Stimulated activated CD8-positive, alpha-beta memory T cell treated with anti-CD3 and anti-CD28 coated beads, Interleukin-7, amount 100 ng/mL, for 48 hours (primary cell): ENCODE measurements around the gene INO80B.
"Not testable (repeated sequence)": the region's sequence is repeated elsewhere in the genome, so short reads cannot be mapped to it uniquely, and the experiment has no call there.

Source experiments
- DNase-seq, 2 donors: peaks; one replicate each; pipeline ENCODE4 v3.0.0-alpha.2; 2020; ENCODE audit warnings: low read depth in 1 of 2; ENCODE audit errors: extremely low read depth in 1 of 2

Gene INO80B

DNA sequence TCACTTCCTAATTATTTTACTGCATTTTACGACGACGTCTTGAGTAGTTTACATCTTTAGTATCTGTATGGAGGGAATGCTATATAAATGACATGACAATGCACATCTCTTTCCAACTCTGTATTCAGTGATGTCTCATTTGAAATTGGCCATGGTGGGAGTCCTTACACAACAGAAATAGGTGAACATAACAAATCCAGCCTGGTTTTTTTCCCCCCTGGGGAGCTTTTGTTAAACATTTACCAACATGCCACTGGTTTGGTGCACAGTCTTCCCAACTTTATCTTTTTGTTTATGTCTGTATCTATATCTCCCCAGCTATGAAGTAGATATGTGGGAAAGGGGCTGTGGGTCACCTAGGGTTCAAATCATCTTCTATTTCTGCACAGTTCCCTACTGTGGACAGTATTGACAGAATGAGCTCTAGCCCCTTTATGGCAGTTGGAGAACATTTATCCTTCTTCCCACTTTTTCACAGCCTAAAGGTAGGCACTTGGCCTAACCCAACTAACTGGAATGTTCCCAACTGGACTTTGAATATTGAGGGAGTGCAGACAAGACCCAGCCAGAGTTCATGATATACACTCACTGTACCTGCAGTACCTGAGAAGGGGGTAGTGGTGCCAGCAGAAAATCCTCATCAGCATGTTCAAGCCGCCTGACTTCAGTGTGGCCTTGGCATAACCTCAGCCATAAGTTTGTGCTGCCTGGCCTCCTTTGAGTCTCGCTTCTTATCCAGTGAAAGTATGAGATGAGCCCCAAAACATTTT, 7.5 kb upstream of the INO80B start:
- DNase-seq: no peak

- DNase-seq: no peak
Measured at GRCh38 chr2:74448771-74449170, 6.1 kb upstream of the INO80B start.

- no peak for DNase-seq
Measured at GRCh38 chr2:74450570-74451190, 4.2 kb upstream of the INO80B start.

DNA sequence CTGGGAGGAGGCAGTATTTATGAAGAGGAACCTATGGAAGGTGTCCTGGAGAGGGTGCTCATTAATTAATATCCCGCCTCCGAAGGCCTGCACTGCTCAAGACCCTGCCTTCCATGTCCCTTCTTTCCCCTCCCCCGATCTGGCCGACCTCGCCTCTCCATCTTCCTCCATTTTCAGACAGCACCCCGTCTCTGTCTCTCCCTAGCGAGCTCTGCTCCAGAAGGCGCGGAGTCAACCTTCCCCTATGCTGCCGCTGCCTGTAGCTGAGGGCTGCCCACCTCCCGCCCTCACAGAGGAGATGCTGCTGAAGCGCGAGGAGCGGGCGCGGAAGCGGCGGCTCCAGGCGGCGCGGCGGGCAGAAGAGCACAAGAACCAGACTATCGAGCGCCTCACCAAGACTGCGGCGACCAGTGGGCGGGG, 2.3 kb downstream of the INO80B start:
- no peak for DNase-seq

GRCh38 chr2:74457549-74458131, 2.8 kb downstream of the INO80B start:
- peak; percentile 71 to 80 for DNase-seq

GRCh38 chr2:74458132-74458937, 3.4 kb downstream of the INO80B start, which contains the start of gene WBP1:
TSS of gene WBP1 (plus strand) at chr2:74458438. CDS start at chr2:74458603, 165 bp downstream.
- DNase-seq: peak; percentile 95 to 100

GRCh38 chr2:74458938-74459363, 4.1 kb downstream of the INO80B start:
- no peak for DNase-seq

DNA sequence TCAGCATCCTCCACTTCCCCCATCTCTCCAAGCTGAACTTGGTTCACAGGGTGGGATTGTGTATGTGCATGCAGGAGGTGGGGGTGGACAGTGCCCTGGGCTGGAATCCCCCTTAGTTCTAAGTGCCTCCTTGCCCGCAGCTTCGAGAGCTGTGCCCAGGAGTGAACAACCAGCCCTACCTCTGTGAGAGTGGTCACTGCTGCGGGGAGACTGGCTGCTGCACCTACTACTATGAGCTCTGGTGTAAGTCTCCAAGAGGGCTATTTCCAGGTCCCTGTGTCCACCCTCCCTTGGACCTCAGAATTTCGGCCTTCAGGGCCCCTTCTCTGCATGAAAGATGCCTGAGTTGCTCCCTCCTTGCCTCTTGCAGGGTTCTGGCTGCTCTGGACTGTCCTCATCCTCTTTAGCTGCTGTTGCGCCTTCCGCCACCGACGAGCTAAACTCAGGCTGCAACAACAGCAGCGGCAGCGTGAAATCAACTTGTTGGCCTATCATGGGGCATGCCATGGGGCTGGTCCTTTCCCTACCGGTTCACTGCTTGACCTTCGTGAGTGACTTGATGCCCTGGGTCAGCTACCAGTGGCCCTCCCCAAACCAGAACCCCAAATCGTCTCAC, 4.7 kb downstream of the INO80B start:
- DNase-seq: not testable (repeated sequence)

DNA sequence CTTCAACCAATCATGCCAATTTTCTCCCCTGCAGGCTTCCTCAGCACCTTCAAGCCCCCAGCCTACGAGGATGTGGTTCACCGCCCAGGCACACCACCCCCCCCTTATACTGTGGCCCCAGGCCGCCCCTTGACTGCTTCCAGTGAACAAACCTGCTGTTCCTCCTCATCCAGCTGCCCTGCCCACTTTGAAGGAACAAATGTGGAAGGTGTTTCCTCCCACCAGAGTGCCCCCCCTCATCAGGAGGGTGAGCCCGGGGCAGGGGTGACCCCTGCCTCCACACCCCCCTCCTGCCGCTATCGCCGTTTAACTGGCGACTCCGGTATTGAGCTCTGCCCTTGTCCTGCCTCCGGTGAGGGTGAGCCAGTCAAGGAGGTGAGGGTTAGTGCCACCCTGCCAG, 5.3 kb downstream of the INO80B start:
- not testable (repeated sequence) for DNase-seq

DNA sequence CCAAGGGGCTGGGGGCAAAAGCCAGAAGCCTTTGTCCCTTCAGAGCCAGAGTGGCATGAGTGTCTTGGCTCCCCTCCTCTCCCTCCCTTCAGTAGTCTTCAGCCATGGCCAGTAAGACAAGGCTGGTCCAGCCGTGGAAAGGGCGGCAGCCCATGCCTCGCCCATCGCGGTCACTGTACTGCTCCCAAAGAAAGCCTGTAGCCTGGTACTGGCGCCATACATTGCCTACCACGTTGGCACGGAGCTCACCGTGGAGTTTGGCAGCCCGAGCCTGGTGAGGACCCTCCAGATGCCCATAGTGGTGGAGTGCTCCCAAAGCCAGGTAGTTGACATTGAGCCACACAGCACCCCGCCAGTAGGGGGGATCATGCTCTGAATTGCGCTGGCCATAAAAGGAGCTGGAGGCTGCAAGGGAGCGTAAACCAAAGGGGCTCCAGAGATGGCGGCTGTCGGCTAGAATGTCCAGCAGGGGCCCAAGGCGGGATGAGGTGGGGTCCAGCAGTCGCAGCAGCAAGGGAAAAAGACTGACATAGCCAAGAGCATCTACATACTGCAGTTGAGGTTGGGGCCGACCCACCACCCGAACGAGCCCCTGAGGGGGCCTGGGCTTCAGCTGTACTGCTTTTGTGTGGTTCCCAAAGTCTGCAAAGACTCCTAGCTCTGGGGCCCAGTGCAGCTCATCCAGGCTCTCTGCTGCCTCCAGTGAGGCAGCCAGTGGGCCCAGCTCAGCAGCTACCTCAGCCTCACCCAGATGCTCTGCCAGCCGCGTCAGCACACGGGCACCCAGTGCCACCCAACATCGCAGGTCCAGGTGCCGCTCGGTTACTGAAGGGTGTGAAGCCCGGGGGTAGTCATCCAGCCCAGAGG, 6.5 kb downstream of the INO80B start:
- DNase-seq: no peak

DNA sequence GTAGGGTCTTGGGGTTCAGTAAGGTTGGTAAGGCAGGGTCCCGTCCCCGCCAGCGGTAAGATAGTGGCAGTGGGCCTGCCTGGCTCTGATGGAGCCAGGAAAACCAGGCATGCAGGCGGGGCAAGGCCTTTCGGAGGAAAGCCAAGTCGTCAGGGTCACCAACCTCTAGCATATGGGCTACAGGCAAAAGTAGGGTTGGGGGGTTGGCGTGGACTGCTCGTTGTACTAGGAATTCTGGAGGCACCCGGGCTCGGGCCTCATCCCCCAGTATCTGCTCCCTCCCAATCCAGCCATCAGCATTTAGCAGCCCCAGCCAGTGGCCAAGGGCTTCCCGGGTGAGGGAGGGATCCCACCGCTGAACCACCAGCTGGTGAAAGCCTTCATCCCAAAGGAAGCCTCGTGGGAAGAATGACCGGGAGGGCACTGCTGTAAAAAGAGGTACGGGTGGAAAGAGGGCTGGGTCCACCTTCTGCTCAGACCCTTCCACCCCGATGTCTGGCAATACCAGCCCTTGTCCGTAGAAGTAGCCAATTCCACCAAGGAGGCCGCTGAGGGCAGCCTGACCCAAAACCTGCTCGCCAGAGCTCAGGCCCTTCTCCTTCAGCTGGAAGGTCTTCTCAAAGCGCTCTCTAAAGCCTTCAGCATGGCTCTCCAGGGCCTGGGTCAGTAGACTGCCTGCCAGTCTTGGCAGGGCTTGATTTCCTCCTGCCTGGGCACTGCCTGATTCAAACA, 7.3 kb downstream of the INO80B start:
- DNase-seq: no peak

DNA sequence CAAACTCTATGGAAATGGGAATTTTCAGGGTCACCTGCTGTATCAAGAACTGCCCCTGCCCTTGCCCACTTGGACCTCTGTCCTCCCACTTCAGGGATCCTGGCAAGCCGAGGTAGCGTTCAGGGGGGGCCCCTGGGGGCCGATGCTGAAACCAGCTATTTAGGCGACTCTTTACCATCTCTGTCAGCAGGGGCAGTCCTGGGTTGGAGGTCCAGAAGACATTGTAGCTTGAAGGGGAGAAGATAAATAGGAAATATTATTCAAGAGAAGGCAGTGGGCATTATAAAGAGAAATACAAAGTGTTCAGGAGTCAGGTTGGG, 7.9 kb downstream of the INO80B start:
- DNase-seq: no peak

DNA sequence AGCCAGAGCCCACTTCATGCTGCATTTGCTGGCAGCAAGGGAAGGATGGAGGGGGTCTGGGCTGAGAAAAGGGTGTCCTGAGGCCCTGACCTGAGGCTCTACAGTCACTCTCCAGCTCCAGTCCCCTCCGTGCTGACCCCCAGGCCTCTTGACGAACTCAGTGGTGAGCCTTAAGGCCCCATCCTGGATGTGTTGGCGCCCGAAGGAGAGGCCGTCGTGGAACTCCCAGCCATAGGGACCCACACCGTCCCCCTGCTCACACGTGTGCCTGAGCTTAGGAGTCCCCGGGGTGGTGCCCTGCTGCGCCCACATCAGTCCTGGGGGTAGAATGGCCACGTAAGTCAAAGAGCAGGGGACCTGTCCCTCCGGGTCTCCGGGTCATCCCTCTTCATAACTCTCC, 9.5 kb downstream of the INO80B start:
- no peak for DNase-seq

GRCh38 chr2:74470742-74471141, 15.9 kb downstream of the INO80B start:
- not testable (repeated sequence) for DNase-seq

DNA sequence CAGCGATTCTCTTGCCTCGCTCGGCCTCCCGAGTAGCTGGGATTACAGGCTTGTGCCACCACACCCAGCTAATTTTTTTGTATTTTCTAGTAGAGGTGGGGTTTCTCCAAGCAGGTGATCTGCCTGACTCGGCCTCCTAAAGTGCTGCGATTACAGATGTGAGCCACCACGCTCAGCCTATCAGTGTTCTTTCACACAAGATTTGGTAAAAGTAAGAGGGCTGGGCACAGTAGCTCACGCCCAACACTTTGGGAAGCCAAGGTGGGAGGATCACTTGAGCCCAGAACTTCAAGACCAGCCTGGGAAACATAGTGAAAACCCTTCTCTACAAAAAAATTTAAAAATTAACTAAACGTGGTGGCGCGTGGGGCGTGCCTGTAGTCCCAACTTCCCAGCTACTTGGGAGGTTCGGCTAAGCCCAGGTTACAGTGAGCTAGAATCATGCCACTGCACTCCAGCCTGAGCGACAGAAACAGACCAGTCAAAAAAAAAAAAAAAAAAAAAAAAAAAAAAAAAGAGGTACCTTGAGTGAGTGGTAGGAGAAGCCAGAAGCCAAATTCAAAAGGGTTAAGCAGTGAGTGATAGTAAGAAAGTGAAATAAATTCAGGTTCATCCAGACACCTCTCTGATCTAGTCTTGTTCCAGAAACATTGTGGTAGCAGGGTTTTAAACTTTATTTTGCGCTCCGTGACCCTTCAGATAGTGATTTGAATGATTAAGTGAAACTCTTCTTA, 16.6 kb downstream of the INO80B start:
- DNase-seq: no peak

DNA sequence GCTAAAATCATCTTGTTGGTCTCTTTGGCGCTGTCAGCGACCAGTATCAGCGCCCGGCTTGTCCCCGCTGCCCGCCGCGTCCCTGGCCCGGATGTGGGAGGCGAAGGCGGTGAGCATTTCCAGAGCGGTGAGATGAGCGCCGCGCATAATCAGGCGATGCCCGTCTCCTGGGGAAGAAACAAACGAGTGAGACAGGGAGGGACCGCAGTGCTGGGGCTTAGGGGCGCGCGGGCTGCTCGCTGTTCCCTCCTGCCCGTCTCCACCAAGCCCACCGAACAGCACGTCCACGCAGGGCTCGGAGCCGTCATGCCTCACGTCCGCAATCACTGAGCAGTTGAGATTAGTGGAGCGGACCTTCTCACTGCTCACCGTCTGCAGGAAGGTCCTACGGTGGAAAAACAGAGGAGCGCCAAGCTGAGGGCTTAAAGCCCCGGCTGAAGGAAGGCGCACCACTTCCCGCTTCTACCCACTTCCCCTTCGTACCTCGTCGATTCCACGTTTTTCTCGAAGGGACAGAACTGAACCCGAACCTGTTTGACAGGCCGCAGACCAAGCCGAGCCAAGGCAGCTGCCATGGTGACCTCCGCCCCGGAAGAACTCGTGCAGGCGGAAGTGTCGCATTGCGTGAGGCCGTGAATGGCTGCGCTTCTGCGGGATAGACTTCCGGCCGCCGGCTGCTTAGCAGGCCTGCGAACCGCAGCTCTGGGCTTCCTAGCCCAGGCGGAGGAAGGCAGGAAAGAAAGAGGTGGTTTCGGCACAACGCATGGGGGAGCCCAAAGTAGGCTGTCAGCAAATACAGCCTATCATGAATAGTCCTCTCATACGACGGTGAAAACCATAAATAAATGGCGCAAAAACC, 17.4 kb downstream of the INO80B start, which contains the start of gene MRPL53:
Gene MRPL53, minus strand, starts transcription at position 595 of the 859 bp plus-strand sequence. Its CDS starts 20 bp downstream, at position 575.
- DNase-seq: peak; percentile 84 to 91

- DNase-seq: no peak
Measured at GRCh38 chr2:74472945-74473258, 18.0 kb downstream of the INO80B start.

- no peak for DNase-seq
Measured at GRCh38 chr2:74474481-74474880, 19.6 kb downstream of the INO80B start.
